OCI-LY7 (cell line): ENCODE measurements around the gene PARD3. TPM values are rescaled to one million over a fixed set of nuclear protein-coding genes. Genes with fewer than 3 reads are reported as not detected.

Experiments
- BruUV-seq: library from RNA; stranded (reverse); fragments of 400-500 nt; replicated peaks from 2 replicates; lab custom pipeline; 2021; lab: Mats Ljungman, UMichigan
- CTCF ChIA-PET: fragments of 300-600 bp; sonication (Branson Sonifier 250); formaldehyde crosslinking; loops from one replicate; lab custom pipeline; 2022; ENCODE audit warnings: antibody characterized with exemption; ENCODE audit not compliant: unreplicated experiment; lab: Charles Lee
- POLR2A ChIA-PET: fragments of 300-600 bp; sonication (Branson Sonifier 250); formaldehyde crosslinking; loops from one replicate; lab custom pipeline; 2022; ENCODE audit warnings: antibody characterized with exemption; lab: Charles Lee
- DNase-seq: peaks from one replicate; pipeline ENCODE4 v3.0.0-alpha.2; 2015; ENCODE audit warnings: low spot score
- H2AFZ ChIP-seq: fragments of 200-600 bp; sonication (generic), shearing (Covaris generic); 2 replicates; pipeline ENCODE4 v1.6.1; 2014; ENCODE audit warnings: mild to moderate bottlenecking, antibody characterized with exemption, low read length, moderate library complexity
- H3K27ac ChIP-seq: fragments of 200-600 bp; sonication (generic); 2 replicates; pipeline ENCODE4 v1.5.1; 2014; ENCODE audit warnings: mixed run types, low read depth, mild to moderate bottlenecking, moderate library complexity, low read length, inconsistent platforms; ENCODE audit not compliant: poor library complexity, severe bottlenecking
- H3K36me3 ChIP-seq: fragments of 200-600 bp; sonication (generic); 2 replicates; pipeline ENCODE4 v1.6.1; 2014; ENCODE audit warnings: mild to moderate bottlenecking, antibody characterized with exemption, low read length, moderate library complexity, mixed read lengths; ENCODE audit not compliant: insufficient read depth
- H3K4me1 ChIP-seq: fragments of 200-600 bp; sonication (generic); 2 replicates; pipeline ENCODE4 v1.5.1; 2014; ENCODE audit warnings: mild to moderate bottlenecking, low read length; ENCODE audit not compliant: insufficient read depth, poor library complexity, severe bottlenecking
- H3K4me2 ChIP-seq: fragments of 200-600 bp; sonication (generic); 2 replicates; pipeline ENCODE4 v1.6.1; 2014; ENCODE audit warnings: mild to moderate bottlenecking, low read length
- H3K4me3 ChIP-seq: fragments of 200-600 bp; sonication (generic); 2 replicates; pipeline ENCODE4 v1.5.1; 2014; ENCODE audit warnings: mild to moderate bottlenecking, low read depth, low read length; ENCODE audit not compliant: poor library complexity, severe bottlenecking
- H3K79me2 ChIP-seq: fragments of 200-600 bp; sonication (generic); 2 replicates; pipeline ENCODE4 v1.6.1; 2016; ENCODE audit warnings: low read depth, mild to moderate bottlenecking, low read length, moderate library complexity, mixed read lengths; ENCODE audit not compliant: insufficient read depth
- H3K9me2 ChIP-seq: fragments of 200-600 bp; sonication (generic); 2 replicates; pipeline ENCODE4 v1.6.1; 2016; ENCODE audit warnings: mild to moderate bottlenecking, low read length, mixed read lengths; ENCODE audit not compliant: insufficient read depth
- H3K9me3 ChIP-seq: fragments of 200-600 bp; sonication (generic); 2 replicates; pipeline ENCODE4 v1.6.1; 2014; ENCODE audit warnings: mild to moderate bottlenecking, mixed run types, low read length, mixed read lengths
- H4K20me1 ChIP-seq: fragments of 200-600 bp; sonication (generic); 2 replicates; pipeline ENCODE4 v1.6.1; 2014; ENCODE audit warnings: mild to moderate bottlenecking, antibody characterized with exemption, low read length, moderate library complexity, mixed read lengths; ENCODE audit not compliant: insufficient read depth
- CTCF ChIP-seq: fragments of 200-600 bp; sonication (generic); conservative IDR thresholded peaks from 2 replicates; pipeline ENCODE4 v1.5.1; 2014; ENCODE audit warnings: mild to moderate bottlenecking, antibody characterized with exemption, low read length, moderate library complexity, mixed read lengths
- EZH2phosphoT487 ChIP-seq: fragments of 200-600 bp; sonication (generic); IDR thresholded peaks from 2 replicates; pipeline ENCODE4 v1.6.1; 2018; ENCODE audit warnings: low read depth, borderline replicate concordance, mild to moderate bottlenecking, mixed run types, antibody characterized with exemption, low read length, moderate library complexity, mixed read lengths
- intact Hi-C: fragments of 100-400 bp; cut with micrococcal nuclease; formaldehyde crosslinking; loops from one replicate; pipeline ENCODE4 v1.10.0; 2022; ENCODE audit not compliant: unreplicated experiment
- total RNA-seq, 2 experiments: library from RNA; depleted of rRNA in 1 of 2; stranded (reverse); fragments of >200 nt in 1 of 2; shearing (Covaris generic) in 1 of 2; gene quantifications; 2 replicates each; pipeline ENCODE4 v1.2.3, GENCODE V29; 2014 to 2022

Gene PARD3
- total RNA-seq, 2 experiments from 2014 or later: not detected

- H3K79me2 ChIP-seq: no peaks in the 10 kb centered on the region
- BruUV-seq: no TSS peak
- DNase-seq: no peak
- no peaks in the 10 kb centered on the region for H3K9me3 ChIP-seq
- POLR2A ChIA-PET: no interaction called here
- CTCF ChIA-PET: no interaction called here
- TF ChIP-seq CTCF (no peak), EZH2phosphoT487 (no peak)
- intact Hi-C loops: no loop called here
- H3K4me2 ChIP-seq: no peak overlapping the region
- H3K36me3 ChIP-seq: no peaks in the 10 kb centered on the region
- H4K20me1 ChIP-seq: no peaks in the 10 kb centered on the region
- peaks cover 8% of the 10 kb centered on the region for H3K4me1 ChIP-seq
- no peak overlapping the region for H2AFZ ChIP-seq
- no peak overlapping the region for H3K27ac ChIP-seq
- H3K4me3 ChIP-seq: no peak overlapping the region
- H3K9me2 ChIP-seq: no peaks in the 10 kb centered on the region
Measured at GRCh38 chr10:34641147-34641912, 173.8 kb downstream of the PARD3 start.

GRCh38 chr10:34638406-34639054, 176.6 kb downstream of the PARD3 start:
- Histone ChIP-seq H3K9me2 (no peaks in the 10 kb centered on the region), H3K79me2 (no peaks in the 10 kb centered on the region), H3K4me1 (peaks cover 8% of the 10 kb centered on the region), H3K4me3 (no peak overlapping the region), H4K20me1 (no peaks in the 10 kb centered on the region), H2AFZ (peak overlapping the region; percentile 69; the same call in 1 of the 2 replicates), H3K36me3 (no peaks in the 10 kb centered on the region), H3K27ac (no peak overlapping the region), H3K9me3 (no peaks in the 10 kb centered on the region), H3K4me2 (peak overlapping the region; percentile 38; the same call in 1 of the 2 replicates)
- intact Hi-C loops: loop anchor here (1.0 to 5.0 kb wide), 3 partner anchors 116 to 1446 kb away; no protein-coding TSS in a partner anchor
- TF ChIP-seq CTCF: peak; percentile 98
- TF ChIP-seq EZH2phosphoT487: no peak
- DNase-seq: peak; percentile 74
- ChIA-PET CTCF (no interaction called here), POLR2A (interaction anchor here (0.5 to 1.0 kb wide), 2 partner anchors 9 to 667 kb away, joined by 5 read pairs; no protein-coding TSS in a partner anchor)
- no TSS peak for BruUV-seq
